PFSK-1 (cell line): ENCODE results near the gene PREX1.

Experiments used
- FOXP2 ChIP-seq: optimal IDR thresholded peaks from 2 replicates; pipeline ENCODE3; 2011; ENCODE audit warnings: borderline replicate concordance, control low read depth, inconsistent platforms; ENCODE audit not compliant: insufficient read depth; ENCODE audit errors: extremely low read length, extremely low read depth
- POLR2AphosphoS5 ChIP-seq: IDR thresholded peaks from 2 replicates; pipeline ENCODE4 v1.6.1; 2012; ENCODE audit warnings: low read depth, mild to moderate bottlenecking, control low read depth, low read length, moderate library complexity
- TF ChIP-seq, protein P1 (sequence below), 2 experiments: IDR thresholded peaks; 2 replicates each; pipeline versions ENCODE4 v1.6.1 to v1.8.0; 2011 to 2012; ENCODE audit warnings: low read depth in 2 of 2, low read length in 2 of 2, control low read depth in 1 of 2, inconsistent platforms in 1 of 2, mild to moderate bottlenecking in 1 of 2, moderate library complexity in 1 of 2; ENCODE audit not compliant: insufficient read depth in 1 of 2

DNA sequence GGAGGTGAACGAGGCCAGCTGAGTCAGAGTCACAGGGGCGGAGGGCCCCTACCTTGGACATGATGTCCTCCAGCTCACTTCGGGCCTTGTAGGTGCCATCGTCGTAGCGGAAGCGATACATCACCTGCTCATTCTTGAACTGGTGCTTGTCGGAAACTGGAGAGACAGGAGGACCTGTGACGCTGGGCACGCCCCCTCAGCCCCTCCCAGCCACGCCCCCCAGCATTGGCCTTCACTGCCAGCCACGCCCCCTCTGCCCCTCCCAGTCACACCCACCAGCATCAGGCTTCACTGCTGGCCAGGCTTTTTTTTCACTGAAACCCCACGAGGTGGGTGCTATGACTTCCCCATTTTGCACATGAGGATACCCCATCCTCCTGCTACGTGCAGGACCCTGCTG is 148.2 kb downstream of the PREX1 start:
- TF ChIP-seq, protein P1, sequence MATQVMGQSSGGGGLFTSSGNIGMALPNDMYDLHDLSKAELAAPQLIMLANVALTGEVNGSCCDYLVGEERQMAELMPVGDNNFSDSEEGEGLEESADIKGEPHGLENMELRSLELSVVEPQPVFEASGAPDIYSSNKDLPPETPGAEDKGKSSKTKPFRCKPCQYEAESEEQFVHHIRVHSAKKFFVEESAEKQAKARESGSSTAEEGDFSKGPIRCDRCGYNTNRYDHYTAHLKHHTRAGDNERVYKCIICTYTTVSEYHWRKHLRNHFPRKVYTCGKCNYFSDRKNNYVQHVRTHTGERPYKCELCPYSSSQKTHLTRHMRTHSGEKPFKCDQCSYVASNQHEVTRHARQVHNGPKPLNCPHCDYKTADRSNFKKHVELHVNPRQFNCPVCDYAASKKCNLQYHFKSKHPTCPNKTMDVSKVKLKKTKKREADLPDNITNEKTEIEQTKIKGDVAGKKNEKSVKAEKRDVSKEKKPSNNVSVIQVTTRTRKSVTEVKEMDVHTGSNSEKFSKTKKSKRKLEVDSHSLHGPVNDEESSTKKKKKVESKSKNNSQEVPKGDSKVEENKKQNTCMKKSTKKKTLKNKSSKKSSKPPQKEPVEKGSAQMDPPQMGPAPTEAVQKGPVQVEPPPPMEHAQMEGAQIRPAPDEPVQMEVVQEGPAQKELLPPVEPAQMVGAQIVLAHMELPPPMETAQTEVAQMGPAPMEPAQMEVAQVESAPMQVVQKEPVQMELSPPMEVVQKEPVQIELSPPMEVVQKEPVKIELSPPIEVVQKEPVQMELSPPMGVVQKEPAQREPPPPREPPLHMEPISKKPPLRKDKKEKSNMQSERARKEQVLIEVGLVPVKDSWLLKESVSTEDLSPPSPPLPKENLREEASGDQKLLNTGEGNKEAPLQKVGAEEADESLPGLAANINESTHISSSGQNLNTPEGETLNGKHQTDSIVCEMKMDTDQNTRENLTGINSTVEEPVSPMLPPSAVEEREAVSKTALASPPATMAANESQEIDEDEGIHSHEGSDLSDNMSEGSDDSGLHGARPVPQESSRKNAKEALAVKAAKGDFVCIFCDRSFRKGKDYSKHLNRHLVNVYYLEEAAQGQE (IDR thresholded peaks at IDR 0.05; ENCODE audit: insufficient read depth in 1 of 2, low read depth in 2 of 2, low read length in 2 of 2), result no peak
- TF ChIP-seq FOXP2, result no peak
- TF ChIP-seq POLR2AphosphoS5, result no peak
